22Rv1 (cell line): Measurements from ENCODE around the gene ATN1.

ENCODE experiments used
- H3K27ac ChIP-seq: fragments of 450-650 bp; 2 replicates; pipeline ENCODE4 v1.5.1; 2017
- ZFX ChIP-seq: fragments of 450-650 bp; IDR thresholded peaks from 2 replicates; pipeline ENCODE4 v1.6.1; 2017; ENCODE audit warnings: antibody characterized with exemption, borderline replicate concordance
- TF ChIP-seq, protein P1 (sequence below): fragments of 450-650 bp; IDR thresholded peaks from 2 replicates; pipeline ENCODE4 v1.5.1; 2017; ENCODE audit warnings: mild to moderate bottlenecking

The ATN1 gene

DNA sequence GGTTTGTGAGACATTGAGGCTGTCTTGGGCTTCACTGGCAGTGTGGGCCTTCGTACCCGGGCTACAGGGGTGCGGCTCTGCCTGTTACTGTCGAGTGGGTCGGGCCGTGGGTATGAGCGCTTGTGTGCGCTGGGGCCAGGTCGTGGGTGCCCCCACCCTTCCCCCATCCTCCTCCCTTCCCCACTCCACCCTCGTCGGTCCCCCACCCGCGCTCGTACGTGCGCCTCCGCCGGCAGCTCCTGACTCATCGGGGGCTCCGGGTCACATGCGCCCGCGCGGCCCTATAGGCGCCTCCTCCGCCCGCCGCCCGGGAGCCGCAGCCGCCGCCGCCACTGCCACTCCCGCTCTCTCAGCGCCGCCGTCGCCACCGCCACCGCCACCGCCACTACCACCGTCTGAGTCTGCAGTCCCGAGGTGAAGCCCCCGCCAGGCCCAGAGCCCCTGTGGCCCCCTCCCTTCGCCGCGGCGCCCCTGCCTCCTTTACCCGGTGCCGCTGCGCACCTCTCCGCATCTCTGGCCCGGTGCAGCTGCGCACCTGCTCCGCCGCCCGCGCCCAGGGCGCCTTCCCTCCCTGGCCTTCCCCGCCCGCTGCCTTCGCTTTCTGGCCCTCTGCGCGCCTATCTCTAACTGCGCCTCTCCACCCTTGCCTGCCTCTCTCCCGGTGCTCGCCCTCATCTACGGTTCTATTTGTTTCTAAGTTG is 13.4 kb upstream of the ATN1 start, which contains the start of gene ENO2:
TSS of gene ENO2 (plus strand) at position 335 of the 701 bp plus-strand sequence. CDS start 1,253 bp downstream, outside the sequence.
- H3K27ac ChIP-seq, result peak within 1 kb of the TSS; percentile 82

DNA sequence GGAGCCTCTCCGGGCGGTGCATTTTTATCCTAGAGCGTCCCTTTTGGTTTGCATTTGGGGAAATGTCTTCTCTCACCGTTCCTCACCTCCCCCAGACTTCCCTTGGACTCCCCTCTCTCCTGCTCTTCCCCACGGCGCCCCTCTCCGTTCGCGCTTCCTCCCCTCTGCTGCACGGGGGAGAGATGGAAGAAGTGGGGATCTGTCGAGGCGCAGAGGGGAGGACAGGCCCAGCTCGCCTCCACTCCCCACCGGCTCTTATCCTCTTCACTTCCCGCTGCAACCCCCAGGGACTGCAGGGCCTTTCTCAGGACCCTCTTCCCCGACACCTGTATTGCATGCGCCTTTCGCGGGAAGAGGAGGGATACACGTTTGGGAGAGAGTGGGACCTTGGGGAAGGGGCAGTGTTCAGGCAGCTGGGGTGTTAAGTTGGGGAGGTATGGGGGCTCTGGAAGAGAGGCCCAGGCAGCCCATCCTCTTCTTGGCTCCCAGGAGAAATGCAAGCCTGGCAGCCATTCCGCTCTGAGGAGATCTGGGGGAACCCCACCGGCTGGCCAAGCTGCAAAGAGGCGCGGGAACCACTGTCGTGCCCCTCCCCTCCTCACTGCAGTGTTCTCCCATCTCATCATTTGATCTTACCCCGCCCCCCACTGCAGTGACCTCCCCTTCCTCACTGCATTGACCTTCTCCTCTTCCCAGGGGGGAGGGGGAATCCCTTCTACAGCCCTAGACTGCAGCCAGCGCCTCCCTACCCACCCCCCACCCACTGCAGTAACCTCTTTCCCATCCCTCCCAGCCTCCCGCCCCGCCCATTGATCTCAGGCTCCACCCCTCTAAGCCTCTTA is 12.6 kb upstream of the ATN1 start:
- no peak for TF ChIP-seq ZFX
- TF ChIP-seq, protein P1, sequence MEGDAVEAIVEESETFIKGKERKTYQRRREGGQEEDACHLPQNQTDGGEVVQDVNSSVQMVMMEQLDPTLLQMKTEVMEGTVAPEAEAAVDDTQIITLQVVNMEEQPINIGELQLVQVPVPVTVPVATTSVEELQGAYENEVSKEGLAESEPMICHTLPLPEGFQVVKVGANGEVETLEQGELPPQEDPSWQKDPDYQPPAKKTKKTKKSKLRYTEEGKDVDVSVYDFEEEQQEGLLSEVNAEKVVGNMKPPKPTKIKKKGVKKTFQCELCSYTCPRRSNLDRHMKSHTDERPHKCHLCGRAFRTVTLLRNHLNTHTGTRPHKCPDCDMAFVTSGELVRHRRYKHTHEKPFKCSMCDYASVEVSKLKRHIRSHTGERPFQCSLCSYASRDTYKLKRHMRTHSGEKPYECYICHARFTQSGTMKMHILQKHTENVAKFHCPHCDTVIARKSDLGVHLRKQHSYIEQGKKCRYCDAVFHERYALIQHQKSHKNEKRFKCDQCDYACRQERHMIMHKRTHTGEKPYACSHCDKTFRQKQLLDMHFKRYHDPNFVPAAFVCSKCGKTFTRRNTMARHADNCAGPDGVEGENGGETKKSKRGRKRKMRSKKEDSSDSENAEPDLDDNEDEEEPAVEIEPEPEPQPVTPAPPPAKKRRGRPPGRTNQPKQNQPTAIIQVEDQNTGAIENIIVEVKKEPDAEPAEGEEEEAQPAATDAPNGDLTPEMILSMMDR, result no peak
- H3K27ac ChIP-seq, result peak overlapping the region; percentile 82

More for the DNA sequence above, 13.4 kb upstream of the ATN1 start, which contains the start of gene ENO2:
- TF ChIP-seq, protein P1, result peak; percentile 21; the same call in 1 of the 2 replicates
- no peak for TF ChIP-seq ZFX

DNA sequence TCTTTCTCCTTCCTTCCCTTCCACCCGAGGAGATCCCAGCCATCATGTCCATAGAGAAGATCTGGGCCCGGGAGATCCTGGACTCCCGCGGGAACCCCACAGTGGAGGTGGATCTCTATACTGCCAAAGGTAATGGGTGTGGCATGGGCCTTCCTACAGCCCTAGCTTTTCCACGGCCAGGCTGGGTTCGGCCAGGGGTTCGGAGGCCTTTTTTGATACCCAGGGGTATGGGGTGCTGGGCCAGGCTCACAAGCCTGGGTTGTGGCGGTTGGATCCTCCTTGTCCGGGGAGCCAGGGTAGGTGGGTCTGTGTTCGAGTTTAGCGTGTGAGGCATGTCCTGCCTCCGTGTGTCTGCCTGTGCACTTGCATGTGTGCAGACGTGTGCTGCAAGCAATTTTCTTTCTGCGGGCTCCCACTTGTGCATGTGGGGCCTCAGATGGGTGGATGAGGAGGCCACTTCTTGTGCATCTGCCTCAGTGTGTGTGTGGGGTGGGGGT is 11.9 kb upstream of the ATN1 start:
- H3K27ac ChIP-seq, result peak overlapping the region; percentile 82

GRCh38 chr12:6916426-6917200 is 11.1 kb upstream of the ATN1 start:
- H3K27ac ChIP-seq, result peak overlapping the region; percentile 82; the same call in 1 of the 2 replicates
- TF ChIP-seq, protein P1, result no peak
- no peak for TF ChIP-seq ZFX

More for the DNA sequence above, 11.9 kb upstream of the ATN1 start:
- TF ChIP-seq, protein P1, result no peak
- TF ChIP-seq ZFX, result no peak

- no peak overlapping the region for H3K27ac ChIP-seq
- TF ChIP-seq, protein P1, result no peak
- no peak for TF ChIP-seq ZFX
These were observed 10.1 kb upstream of the ATN1 start for GRCh38 chr12:6917491-6918231.

GRCh38 chr12:6919588-6919987 is 8.2 kb upstream of the ATN1 start:
- no peak overlapping the region for H3K27ac ChIP-seq

More at GRCh38 chr12:6919588-6919987, 8.2 kb upstream of the ATN1 start:
- TF ChIP-seq, protein P1, result no peak
- no peak for TF ChIP-seq ZFX
